Stimulated activated CD8-positive, alpha-beta memory T cell treated with anti-CD3 and anti-CD28 coated beads, Interleukin-15, amount 100 ng/mL, for 48 hours (primary cell): Measurements from ENCODE around the gene PDGFA.
"Not testable (repeated sequence)": the region's sequence is repeated elsewhere in the genome, so short reads cannot be mapped to it uniquely, and the experiment has no call there.

Experiments
- DNase-seq, 2 donors: peaks; one replicate each; pipeline ENCODE4 v3.0.0-alpha.2; 2020; ENCODE audit warnings: low read depth in 2 of 2

The PDGFA gene

GRCh38 chr7:552151-552867 is 32.7 kb upstream of the PDGFA start:
- not testable (repeated sequence) for DNase-seq

GRCh38 chr7:551615-551970 is 31.9 kb upstream of the PDGFA start:
- not testable (repeated sequence) for DNase-seq

- no peak for DNase-seq
Observed at GRCh38 chr7:550881-551614, 31.4 kb upstream of the PDGFA start.

DNA sequence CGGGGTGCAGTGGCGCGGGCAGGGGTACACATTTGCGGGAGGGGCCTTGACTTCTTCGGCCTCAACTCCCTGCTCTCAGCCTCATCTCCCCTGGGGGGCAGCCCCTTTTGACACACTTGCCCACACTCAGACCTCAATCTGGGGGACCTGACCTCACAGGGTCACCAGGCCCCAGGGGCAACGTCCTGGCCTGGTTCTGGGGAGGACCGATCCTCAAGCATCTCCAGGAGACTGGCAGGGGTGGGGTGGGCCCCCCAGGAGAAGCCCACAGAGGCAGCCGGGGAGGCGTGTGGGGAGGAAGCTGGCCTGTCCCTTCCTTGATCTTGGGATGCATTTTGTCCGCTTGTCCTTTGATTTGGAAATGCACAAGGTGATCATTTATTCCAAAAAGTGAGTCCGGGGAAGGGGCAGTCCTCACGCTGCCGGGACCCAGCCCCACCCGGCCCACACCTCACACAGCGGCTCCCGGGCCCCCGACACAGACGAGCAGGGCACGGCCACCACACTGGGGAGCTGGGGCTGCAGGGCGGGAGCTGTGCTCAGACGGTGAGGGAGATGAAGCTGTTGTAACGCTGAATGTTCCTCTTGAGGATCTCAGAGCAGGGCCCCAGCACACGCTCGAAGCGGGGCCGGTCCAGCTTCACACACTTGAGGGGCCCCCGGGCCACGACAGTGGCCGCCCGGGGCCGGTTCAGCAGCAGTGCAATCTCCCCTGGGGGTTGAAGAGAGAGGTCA is 30.4 kb upstream of the PDGFA start:
- no peak for DNase-seq

GRCh38 chr7:549066-549890 is 29.6 kb upstream of the PDGFA start:
- no peak for DNase-seq

DNA sequence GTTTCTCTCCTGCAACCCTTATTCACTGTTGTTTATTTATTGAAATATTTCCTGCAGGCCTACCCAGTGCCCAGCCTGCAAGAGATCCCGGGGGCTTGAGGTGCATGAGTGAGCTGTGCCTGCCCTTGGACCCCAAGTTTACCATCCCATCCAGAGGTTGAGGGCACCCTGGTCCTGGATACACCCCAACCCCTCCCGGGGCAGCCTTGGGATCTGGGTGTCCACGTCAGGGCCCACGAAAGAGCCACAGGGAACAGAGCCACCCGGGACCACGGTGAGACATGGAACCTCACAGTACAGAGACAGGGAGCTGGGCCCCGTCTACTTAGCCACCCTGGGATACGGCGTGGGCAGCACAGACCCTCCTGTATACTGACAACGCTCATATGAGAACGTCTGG is 28.8 kb upstream of the PDGFA start:
- no peak for DNase-seq

GRCh38 chr7:545470-545869 is 25.8 kb upstream of the PDGFA start:
- DNase-seq = no peak

GRCh38 chr7:544338-545221 is 24.9 kb upstream of the PDGFA start:
- no peak for DNase-seq

GRCh38 chr7:543501-544337 is 24.1 kb upstream of the PDGFA start:
- no peak for DNase-seq

DNA sequence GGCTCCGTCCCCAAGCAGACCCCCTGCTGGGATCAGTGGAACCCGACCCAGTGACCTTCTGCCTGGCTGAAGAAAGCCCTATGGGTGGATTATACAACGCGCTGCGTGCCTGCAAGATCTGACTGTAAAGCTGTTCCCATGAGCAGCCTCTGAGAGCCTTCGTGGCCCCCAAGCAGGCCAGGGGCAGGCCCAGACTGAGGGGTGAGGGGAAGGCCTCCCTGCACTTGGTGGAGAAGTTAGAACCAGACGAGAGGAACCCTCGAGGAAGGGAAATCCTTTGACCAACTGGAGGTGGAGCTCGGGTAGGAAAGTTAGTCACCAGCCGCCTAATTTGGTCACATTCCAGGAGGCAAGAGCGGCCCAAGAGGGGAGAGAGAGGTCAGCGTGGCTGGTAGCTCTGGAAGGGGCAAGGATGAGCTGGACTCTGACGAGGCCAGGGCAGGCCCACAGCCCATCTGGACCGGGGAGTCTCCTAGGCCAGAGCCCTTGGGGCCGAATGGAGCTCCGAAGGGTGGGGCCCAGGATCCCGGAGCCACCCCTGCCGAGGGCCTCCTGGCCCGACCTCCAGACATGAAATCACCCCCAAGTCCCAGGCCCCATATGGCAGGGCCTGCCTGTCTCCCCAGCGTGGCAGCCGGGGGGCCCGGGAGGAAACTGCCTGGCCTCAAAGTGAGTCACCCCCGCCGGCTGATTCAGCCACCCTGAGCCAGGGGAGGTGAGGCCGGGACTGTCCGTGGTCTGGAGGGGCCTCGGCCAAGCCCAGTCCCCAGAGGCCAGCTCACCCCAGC is 23.3 kb upstream of the PDGFA start:
- no peak for DNase-seq

- DNase-seq = no peak
Observed at GRCh38 chr7:542131-542712, 22.6 kb upstream of the PDGFA start.

GRCh38 chr7:541661-542060 is 22.0 kb upstream of the PDGFA start:
- DNase-seq = no peak

- no peak for DNase-seq
Observed at GRCh38 chr7:540997-541396, 21.4 kb upstream of the PDGFA start.

- no peak for DNase-seq
Observed at GRCh38 chr7:540579-540978, 20.9 kb upstream of the PDGFA start.

DNA sequence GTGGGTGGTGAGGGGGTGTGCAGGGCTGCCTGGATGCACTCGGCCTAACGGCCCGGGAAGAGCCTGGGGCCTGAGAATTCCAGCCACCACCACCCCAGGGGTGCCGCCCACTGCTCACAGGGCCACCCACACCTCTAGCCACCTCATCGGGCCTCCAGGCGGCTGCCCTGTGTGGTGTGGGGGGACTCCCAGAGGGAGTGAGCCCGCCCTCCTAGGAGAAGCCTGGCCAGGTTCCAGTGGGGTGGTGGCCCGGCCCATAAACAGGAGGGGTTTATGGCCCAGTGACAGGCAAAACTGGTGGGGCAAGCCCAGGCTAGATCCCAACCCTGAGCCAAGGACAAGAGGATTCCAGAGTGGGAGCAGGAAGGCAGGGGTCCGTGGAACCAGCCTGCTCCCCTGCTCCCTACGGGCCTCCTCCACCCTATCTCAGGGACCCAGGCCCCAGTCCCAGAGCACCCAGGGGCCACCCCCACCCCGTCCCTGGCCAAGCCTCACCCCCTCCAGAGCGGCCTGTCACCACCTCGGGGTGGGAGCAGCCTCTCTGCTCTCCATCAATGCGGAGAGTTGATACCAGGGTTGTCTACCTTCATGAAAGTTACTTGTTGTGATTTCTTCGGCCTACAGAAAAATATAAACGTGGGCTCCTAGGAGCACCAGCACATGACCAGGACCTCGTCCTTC is 20.2 kb upstream of the PDGFA start:
- DNase-seq = no peak

DNA sequence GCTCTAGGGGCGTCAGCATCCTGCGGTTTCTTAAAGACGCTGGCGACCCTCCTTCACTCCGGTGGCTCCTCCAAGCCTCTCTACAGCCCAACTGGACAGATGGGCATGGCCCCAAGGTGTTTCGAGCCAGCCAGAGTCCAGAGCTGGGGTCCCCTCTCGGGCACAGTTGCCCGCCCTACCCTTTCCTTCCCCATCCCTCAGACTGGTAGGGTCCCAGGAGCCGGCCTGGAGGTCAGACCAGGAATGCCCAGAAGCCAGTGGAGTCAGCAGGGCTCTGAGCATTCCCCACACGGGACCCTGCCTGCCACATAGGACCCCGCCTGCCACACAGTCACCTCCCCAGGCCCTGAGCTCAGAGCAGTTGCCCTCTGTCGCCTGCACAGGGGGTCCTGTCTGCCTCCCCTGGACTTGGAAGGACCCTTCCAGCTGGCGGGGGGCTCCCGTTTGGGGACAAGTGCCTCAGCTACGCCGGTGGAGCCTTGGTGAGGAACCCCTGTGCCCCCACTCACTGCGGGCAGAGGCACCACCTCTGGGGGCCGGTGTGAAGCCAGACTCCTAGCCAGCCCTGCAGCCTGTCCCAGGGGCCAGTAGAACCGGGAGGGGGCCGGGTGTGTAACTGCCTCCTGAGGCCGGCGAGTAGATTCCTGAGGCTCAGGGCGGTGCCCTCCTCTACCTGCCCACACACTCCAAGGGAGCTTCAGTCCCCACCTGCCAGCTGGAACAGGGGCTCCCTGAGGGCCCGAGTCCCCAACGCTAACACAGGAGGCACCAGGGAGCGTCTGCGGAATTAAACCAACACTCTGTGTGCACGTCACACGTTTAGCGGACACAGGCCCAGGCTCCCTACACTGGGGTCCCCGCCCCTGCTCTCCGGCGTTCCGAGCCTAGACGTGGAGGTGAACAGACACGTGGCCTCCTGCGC is 19.4 kb upstream of the PDGFA start:
- DNase-seq = no peak
